ENCODE data around the gene MEOX2.

Gene MEOX2

GRCh38 chr7:15612205-15612604 lies 74.3 kb downstream of the MEOX2 start:
- DNase-seq, result no peak

DNA sequence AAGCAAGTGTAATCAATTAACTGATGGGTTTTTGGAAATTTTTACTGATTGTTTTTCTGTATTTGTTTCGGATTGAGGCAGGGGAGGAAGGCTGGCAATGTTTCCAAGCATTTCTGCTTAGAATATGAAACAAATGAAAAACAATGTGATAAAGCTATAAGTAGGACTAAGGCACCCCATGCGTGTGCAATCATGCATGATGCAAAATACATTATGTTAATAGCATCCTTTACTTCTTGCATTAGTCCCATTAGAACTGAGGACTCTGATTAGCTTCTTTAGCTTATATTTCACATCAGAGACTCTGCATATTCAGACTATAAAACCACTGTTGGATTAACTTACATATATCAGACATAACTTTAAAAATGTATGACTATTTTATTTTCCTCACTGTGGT lies 76.0 kb downstream of the MEOX2 start:
- no peak for DNase-seq

DNA sequence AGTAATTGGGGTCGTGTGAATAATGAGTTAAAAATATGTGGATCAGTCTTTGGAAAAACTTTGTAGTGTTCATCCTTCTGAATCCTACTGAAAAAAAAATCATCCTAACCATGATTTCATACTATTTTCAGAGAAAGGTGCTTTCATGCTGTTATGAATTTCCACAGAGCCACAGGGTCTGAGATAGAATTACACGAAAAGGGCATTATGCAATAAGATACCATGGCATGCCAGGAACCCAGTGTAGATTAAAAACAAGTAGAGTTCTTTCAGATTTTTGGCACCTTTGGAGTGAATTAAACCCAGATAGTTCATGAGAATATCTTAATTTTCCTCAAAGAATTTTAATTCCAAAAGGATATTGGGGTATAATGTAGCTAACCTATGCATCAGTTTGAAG lies 77.2 kb downstream of the MEOX2 start:
- DNase-seq, result no peak

GRCh38 chr7:15607529-15608210 lies 78.8 kb downstream of the MEOX2 start:
- DNase-seq, result no peak

DNA sequence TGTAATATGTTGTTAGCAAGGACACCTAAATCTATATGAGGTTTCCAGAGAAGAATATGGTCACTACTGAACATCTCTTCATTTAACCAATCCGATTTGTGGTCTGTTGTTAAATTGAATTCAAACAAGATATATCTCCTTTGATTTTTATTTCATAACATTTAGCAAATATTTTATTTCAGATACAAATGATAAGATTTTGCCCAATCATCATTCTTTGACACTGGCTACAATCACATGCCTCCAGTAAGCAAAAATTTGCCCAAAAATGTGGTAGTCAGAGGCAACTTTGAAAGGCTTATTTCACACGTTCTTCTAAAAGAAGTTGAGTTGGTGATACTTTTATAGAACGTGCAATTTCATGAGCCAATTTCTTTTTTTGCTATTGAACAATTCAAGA lies 79.9 kb downstream of the MEOX2 start:
- no peak for DNase-seq

DNA sequence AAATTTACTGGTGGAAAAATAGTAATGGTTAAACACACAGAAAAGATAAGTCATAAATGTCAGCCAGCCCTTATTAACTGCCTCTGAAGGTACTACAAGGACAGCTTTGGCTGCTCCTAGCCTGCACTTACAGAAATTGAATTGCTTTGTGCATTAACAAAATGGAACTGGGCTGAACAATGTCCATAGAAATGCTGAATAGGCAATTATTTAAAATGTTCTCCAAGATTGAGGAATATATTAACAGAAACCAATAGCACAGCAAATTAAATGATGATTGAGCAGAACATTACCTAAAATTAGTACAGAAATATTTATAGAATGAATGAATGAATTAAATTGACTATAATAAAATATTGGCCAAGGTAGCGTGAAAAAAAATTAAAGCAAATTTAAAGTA lies 82.3 kb downstream of the MEOX2 start:
- no peak for DNase-seq

- no peak for DNase-seq
Measured at GRCh38 chr7:15603124-15603523, 83.4 kb downstream of the MEOX2 start.

DNA sequence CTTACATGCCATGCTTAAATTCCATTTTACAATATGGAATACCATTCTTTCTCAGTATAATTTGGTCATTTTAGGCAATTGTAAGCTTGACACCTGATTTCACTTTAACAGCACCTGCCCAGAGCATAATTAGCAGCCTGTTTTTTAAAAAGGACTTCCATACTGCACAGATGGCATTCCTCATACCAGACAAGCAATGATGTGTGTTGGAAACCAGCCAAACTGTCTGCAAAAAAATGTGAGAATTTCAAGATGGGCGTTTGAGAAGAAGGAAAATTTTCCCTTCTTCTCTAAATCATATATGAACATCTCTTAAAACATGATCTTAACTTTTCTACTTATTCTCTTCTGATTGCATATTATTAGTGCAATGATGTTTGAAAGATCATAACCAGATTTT lies 84.2 kb downstream of the MEOX2 start:
- DNase-seq, result no peak

DNA sequence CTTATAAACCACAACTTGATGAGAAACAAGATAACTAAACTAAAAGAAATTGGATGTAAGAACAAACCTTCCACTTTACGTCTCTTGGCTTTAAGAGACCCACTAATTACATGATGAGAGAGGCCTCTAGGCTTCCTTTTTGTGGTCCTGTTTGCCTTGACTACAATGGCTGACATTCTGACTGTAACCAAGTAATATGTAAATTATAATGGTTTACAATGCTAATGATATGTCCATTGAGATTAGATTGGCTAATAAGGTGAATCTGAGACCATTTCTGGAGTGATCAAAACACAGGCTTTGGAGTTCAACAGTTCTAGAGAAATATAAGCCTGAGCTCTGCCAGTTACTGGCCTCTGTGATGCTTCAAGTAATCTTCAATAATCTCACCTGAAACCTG lies 85.3 kb downstream of the MEOX2 start:
- DNase-seq, result no peak

GRCh38 chr7:15600298-15600697 lies 86.2 kb downstream of the MEOX2 start:
- no peak for DNase-seq

DNA sequence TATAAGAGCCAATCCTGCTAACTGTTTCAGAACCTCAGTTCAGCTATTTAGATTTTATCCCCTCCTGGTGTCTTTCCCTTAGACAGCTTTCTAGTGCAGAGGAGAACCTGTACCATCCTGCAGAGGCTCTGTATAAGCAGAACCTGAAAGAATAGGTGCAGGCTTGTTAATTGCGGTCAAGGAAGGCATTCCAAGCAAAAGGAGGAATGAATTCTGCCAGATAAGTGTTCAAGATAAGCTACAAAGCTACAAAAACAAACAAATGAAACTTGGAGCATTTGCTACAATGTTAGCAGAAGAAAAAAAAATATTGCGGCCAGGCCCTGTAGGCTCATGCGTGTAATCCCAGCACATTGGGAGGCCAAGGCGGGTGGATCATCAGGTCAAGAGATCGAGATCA lies 92.0 kb downstream of the MEOX2 start:
- DNase-seq, result no peak

DNA sequence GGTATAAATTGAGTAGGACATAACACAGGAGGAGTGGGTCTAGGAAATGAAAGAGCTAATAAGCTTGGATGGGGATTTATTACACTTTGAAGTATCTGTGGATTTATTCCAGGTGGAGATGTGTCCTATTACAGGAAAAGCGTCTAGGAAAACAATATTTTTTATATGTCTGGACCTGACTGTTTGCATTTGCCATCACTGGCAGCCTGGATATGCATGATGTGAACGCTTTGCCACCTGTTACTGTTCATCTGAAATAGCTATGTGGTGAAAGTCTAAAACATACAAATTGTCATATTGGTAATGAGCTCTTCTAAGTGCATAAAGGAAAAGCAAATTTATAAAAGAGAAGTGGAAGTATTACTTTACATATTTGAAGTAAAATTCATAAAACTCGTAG lies 93.1 kb downstream of the MEOX2 start:
- no peak for DNase-seq

DNA sequence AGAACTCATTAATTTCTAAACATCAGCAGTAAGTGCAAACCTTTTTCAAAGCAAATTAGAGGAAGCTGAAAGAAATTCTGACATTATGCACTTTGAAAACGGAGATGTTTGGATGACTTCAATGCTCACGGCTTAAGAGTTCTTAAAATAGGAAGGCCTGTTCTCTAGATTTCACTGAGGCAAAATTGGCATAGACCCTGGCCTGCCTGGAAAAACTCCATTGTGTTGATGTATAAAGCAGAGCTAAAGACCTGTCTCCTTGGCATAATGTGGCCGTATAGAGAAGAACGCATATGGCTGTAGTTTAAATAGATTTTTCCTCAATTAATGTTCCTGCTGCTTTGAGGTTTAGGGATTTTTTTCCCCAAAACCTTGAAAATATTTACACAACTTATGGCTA lies 100.2 kb downstream of the MEOX2 start:
- DNase-seq, result no peak

DNA sequence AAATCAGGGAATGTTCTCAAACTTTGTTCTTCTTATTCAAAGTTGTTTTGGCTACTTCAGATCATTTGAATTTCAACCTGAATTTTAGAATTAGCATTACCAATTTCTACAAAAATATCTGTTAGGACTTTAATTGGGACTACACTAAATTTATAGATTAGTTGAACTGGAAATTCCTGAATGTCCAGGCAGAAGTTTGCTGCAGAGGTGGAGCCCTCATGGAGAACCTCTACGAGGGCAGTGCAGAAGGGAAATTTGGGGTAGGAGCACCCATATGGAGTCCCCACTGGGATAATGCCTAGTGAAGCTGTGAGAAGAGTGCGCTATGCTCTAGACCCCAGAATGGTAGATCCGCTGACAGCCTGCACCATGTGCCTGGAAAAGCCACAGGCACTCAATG lies 101.9 kb downstream of the MEOX2 start:
- DNase-seq, result no peak

- no peak for DNase-seq
Measured at GRCh38 chr7:15582773-15583172, 103.7 kb downstream of the MEOX2 start.

GRCh38 chr7:15581352-15581951 lies 105.0 kb downstream of the MEOX2 start:
- DNase-seq, result no peak

DNA sequence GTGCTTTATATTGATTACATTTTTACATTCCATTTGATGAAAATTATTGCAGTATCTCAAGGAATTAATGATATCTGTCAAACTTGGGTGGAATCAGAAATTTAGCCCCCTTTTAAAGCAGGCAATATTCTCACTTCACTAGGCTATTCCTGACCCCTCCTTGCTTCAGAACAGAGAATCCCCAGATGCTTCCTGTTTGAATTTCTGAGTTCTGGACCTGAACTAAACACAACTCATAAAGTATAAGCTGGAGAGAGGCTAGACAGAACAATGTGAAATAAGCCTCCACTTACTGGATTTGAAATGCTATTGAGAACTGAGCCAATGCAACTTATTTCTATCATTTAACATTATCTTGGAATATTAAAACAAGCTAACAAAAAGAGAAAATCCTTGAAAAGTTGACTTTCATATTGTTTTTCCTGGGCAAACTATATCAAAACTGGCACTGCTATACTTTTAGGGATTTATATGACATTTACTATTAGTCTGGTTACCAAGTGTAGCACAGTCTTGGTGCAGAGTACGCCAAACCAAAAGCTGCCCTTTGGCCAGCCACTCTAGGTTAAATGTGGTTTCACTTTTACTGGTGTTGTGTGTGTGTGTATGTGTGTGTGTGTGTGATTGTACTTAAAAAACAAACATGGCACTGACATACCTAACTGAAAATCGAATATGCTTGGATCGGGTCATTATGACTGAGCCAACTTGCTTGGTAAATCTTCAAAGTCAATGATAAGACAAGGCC lies 105.7 kb downstream of the MEOX2 start:
- DNase-seq, result no peak

- DNase-seq, result no peak
Measured at GRCh38 chr7:15577600-15577999, 108.9 kb downstream of the MEOX2 start.

- DNase-seq, result no peak
Measured at GRCh38 chr7:15571301-15571878, 115.1 kb downstream of the MEOX2 start.

DNA sequence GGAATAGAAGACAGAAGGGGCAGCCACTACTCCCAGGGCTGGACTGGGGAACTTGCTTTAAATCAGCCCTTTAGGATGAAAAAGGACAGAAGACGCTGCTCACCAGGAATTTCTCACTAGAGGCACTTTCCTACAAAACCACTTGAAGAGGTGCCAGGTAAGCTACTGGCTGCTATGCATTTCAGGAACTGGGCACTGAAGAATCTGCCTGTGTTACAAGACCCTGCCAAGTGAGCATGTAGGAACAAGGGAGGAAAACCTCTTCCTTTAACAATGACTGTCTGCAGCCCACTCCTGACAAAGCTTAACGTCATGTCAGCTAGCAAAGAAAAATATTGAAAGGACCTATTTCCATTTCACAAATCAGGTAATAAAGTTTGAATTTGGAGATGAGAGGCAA lies 118.8 kb downstream of the MEOX2 start:
- DNase-seq, result no peak

DNA sequence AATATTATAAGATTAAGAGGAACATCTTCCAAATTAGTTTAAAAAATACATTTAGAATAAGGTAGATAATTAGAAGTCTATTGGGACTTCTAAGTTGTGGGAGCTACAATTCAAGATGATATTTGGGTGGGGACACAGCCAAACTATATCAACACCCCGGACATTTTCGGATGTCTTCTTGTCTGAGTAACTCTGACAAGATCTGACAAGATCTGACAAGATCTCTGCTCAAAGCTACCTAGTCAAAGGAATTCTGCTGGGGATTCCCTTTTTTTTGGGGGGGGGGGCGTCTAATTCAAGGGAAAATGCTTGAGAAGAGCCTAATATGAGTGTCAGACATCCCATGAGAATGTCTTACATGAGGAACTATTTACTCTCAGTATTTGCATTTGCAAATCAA lies 119.4 kb downstream of the MEOX2 start:
- no peak for DNase-seq

DNA sequence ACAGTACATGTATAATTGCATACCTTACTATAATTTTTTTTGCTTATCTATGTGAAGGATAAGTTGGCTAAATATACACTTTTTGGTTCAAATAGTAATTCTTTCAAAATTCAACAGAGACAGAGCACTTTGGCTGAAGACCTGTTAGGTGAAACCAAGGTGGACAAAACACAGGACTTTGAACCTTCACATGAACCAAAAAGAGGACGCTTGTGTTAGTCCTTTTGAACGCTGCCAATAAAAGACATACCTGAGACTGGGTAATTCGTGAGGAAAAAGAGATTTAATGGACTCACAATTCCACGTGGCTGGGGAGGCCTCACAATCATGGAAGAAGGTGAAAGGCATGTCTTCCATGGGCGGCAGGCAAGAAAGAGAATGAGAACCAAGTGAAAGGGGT lies 120.0 kb downstream of the MEOX2 start:
- DNase-seq, result no peak

- DNase-seq, result peak in 53 of 56 donors; percentile 13 to 82 (median 60)
Measured at GRCh38 chr7:15561835-15562234, 124.6 kb downstream of the MEOX2 start, which contains the start of gene AGMO. AGMO (minus strand) TSS chr7:15562015.

Data from nucleus accumbens (tissue), 56 donors.